HT-29 (cell line): ENCODE data around the gene ARID1A. TPM values are rescaled to one million over a fixed set of nuclear protein-coding genes. Genes with fewer than 3 reads are reported as not detected.
A peak's percentile ranks its signal among the peaks of the same experiment; 100 is the strongest.

Source experiments
- DNase-seq: peaks from one replicate; pipeline ENCODE4 v3.0.0-alpha.2; 2015; ENCODE audit warnings: low spot score
- small RNA-seq: library from RNA; depleted of rRNA; stranded (forward); fragments of <200 nt; gene quantifications from one replicate; pipeline ENCODE3, GENCODE V24; 2014
- total RNA-seq: library from RNA; depleted of rRNA; stranded (reverse); fragments of >200 nt; shearing (Covaris generic); gene quantifications from 2 replicates; pipeline ENCODE4 v1.2.3, GENCODE V29; 2014; rRNA removed

Gene ARID1A
- total RNA-seq, 1 experiment from 2014 or later: 37.2 TPM

DNA sequence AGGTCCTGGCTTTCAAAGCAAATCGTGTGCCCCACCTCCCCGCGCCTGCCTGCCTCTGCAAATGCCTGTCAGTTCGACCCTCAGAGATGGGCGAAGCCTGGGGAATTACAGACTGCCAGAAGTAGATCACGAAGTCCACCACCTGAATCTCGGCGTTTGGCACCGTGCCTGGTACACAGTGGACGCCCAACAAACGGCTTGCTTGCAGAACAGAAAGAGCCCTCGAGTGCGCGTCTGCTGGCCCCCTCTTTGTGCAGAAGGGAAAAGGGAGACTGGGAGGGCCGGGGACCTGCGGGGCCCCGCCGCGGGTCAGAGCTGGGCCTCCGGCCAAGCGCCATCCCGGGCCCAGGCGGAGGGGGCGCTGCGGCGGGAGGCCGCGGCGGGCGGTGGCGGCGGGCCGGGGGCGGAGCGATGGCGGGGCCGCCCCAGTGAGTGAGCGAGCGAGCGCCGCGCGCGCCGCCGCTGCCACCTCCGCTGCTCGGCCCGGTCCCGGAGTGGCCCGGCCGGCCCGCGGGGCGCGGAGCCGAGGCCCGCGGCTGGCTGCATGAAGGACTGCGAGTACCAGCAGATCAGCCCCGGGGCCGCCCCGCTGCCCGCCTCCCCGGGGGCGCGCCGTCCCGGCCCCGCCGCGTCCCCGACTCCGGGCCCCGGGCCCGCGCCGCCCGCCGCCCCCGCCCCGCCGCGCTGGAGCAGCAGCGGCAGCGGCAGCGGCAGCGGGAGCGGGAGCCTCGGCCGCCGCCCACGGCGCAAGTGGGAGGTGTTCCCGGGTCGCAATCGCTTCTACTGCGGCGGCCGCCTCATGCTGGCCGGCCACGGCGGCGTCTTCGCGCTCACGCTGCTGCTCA is 130.7 kb downstream of the ARID1A start, which contains the start of gene ZDHHC18:
TSS of gene ZDHHC18 (plus strand) at position 428 of the 845 bp plus-strand sequence. CDS start at position 545, 117 bp downstream.
- DNase-seq: peak; percentile 72

DNA sequence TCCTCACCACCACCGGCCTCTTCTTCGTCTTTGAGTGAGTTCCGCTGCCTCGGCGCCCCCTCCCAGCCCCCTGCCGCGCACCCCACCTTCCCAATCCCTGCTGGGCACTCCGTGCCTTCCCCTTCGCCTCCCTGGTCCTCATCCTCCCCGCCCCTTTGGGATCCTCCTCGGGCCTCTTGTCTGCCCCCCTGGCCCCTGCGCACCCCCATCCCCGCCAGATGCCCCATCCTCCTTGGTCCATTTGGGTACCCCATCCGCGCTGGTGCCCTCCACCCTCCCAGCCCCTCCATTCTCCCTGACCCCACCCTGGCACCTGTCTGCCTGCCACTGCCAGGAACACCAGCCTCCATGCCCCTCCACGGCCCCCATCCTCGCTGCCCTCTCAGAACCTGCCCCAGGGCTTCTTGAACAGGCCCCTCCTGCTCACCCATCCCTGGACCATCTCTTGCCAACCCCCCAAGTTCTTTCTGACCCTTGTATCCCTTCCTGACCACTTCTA is 131.3 kb downstream of the ARID1A start:
- DNase-seq: no peak

DNA sequence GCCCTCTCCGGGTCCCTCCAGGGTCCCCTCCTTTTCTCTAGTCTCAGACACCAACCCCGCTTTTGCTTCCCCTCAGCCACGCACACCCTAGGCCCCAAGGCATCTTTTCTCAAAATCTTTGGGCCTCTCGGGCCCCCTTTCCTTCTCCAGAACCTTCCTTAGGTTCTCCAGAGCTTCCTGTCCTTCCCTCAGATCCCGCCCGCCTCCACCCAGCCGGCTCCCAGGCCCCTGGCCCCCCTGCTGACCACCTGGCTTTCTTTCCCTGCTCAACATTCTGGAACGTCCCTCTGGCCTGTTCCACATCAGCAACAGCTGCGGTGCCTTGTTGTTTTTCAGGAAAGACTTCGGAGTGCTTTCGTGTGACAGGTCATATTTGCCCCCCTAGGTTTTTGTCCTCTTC is 131.8 kb downstream of the ARID1A start:
- DNase-seq: no peak

DNA sequence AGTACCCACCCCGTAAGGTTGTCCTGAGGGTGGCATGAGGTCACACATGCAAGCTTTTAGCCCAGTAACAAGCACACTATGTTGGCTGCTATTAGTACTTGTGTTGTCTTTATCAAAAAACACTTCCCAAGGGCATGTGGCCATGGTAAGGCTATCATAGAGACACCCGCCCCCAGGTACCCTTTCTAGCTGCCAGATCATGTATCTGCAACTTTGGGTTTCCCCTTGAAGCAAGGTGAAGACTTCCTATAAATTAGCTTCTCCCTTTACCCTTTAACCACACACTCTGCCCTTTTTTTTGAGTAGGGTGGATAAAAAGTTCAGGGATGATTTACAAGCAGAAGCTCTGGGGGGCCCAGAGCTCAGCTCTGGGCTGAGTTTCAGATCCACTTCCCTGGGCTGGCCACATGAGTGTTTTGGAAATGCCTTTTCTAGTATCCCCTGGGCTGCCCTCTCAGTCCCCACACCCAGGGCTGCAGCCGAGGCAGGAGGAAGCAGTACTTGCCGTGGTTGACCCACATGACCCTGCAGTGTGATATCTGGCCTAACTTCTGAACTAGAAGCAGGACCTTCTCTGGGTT is 132.7 kb downstream of the ARID1A start:
- DNase-seq: no peak

DNA sequence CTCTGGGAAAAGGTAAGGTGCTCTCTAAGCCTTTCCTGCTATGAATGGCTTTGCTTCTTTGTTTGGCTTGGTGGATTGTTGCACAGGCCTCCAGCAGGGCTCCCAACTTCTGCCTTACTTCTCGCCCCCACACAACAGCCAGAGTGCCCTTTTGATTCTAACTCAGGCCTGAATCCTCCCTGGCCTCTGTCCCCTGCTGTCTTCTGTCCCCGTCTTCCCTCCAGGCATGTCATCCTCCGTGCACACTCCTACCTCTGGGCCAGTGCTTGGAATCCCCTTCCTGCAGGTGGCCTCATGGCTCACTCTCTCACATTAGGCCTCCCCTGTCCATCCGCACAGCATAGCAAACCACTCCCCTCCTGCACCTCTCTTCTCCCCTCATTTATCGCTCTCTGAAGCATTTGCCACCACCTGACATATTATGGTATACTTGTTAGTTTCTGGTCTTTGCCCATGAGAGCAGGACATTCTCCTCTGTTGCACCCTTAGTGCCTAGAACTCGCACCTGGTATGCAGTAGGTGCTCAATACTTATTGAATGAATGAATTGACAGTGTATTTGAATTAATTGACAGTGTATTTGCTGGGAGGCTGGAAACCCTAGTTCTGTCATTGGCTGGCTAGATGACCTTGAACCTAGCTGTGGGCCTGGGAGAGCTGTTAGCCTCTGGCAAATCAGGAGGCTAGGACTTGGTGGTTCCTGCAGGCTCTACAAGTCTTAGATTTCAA is 133.5 kb downstream of the ARID1A start:
- DNase-seq: no peak

DNA sequence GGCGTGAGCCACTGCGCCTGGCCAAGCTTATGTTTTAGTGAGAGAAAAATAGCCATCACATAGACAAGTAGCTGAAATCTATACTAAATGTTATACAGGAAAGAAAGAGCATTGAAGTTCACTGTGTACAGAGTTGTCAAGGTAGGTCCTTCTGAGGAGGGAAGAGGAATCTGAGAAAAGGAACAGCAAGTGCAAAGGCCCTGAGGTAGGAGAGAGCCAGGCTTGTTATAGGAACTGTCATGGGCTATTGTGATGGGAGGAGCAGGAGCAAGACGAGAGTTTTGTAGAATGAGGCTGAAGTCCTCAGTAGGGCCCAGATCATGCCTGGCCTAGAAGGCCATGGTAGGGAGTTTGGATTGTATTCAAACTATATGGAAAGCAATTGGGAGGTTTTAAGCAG is 135.2 kb downstream of the ARID1A start:
- DNase-seq: no peak

Small RNA genes lying within 50 kb of the gene (small RNA-seq; reads per million reads assigned to genes)
- not detected for gene AL627082.1
- not detected for gene RN7SL165P

Other genes starting within 250 kb of the ARID1A start
- 449 and 531 TPM in 2 replicates for gene HMGN2, start 223.6 kb upstream of the ARID1A start, total RNA-seq
- 72.6 and 79.8 TPM in 2 replicates for gene RPS6KA1, start 166.3 kb upstream of the ARID1A start, total RNA-seq
- 16.8 and 20.0 TPM in 2 replicates for gene PIGV, start 91.9 kb downstream of the ARID1A start, total RNA-seq
- 22.9 and 30.0 TPM in 2 replicates for gene ZDHHC18, start 130.7 kb downstream of the ARID1A start, total RNA-seq
- gene SFN, start 167.1 kb downstream of the ARID1A start, total RNA-seq: 170 and 192 TPM in 2 replicates
- 25.2 and 37.2 TPM in 2 replicates for gene GPN2, start 194.3 kb downstream of the ARID1A start, total RNA-seq
- gene GPATCH3, start 204.5 kb downstream of the ARID1A start, total RNA-seq: 17.4 and 27.5 TPM in 2 replicates
- gene NR0B2, start 218.0 kb downstream of the ARID1A start, total RNA-seq: 17.6 and 18.4 TPM in 2 replicates
- 124 TPM in 2 replicates for gene NUDC, start 225.7 kb downstream of the ARID1A start, total RNA-seq